Psoas muscle (tissue), 8 donors: ENCODE data around the gene MXI1. TPM values are rescaled to one million over a fixed set of nuclear protein-coding genes. Genes with fewer than 3 reads are reported as not detected.
A peak's percentile ranks its signal among the peaks of the same experiment; 100 is the strongest.

Experiments
- ATAC-seq, 4 donors: fragments of 200-7000 bp; cut with Tn5 transposase; one replicate each; pipeline ENCODE4 v1.9.1; 2020; ENCODE audit warnings: moderate library complexity in 3 of 4, mild to moderate bottlenecking in 2 of 4
- DNase-seq, 2 donors: peaks; one replicate each; pipeline ENCODE4 v3.0.0-alpha.2; 2020
- H3K27ac ChIP-seq: fragments of 200-600 bp; one replicate; pipeline ENCODE4 v1.8.0; 2022
- H3K27me3 ChIP-seq, 3 donors: fragments of 200-600 bp in 1 of 3; one replicate each; pipeline versions ENCODE4 v1.6.1 to v1.8.0; 2013 to 2022; ENCODE audit warnings: low read length in 2 of 3, mild to moderate bottlenecking in 2 of 3, moderate library complexity in 1 of 3; ENCODE audit not compliant: insufficient read depth in 3 of 3
- H3K36me3 ChIP-seq, 2 donors: fragments of 200-600 bp in 1 of 2; one replicate each; pipeline versions ENCODE4 v1.6.1 to v1.8.0; 2013 to 2022; ENCODE audit warnings: low read depth in 1 of 2, mild to moderate bottlenecking in 1 of 2, moderate library complexity in 1 of 2; ENCODE audit not compliant: insufficient read depth in 1 of 2
- H3K4me1 ChIP-seq: fragments of 200-600 bp; one replicate; pipeline ENCODE4 v1.8.0; 2022
- H3K4me3 ChIP-seq: fragments of 200-600 bp; one replicate; pipeline ENCODE4 v1.8.0; 2022; ENCODE audit warnings: mild to moderate bottlenecking
- H3K9me3 ChIP-seq: fragments of 200-600 bp; one replicate; pipeline ENCODE4 v1.8.0; 2022
- WGBS, 3 donors: extraction: QIAGEN DNeasy Blood & Tissue Kit; methylation state at CpG; one replicate each; pipeline versions ENCODE4 v1.1.6 to v1.1.7; 2013; 5-methylcytosine and 5-hydroxymethylcytosine counted together
- intact Hi-C, 2 donors: fragments of 100-400 bp; cut with DNase I; formaldehyde crosslinking; loops; one replicate each; pipeline versions ENCODE4 v1.11.0 to v1.14.2; 2022
- polyA plus RNA-seq, 3 donors: library from polyadenylated mRNA; stranded (reverse); fragments of 200-250 nt; gene quantifications; one replicate each; pipeline ENCODE4 v1.2.3, GENCODE V29; 2013
- total RNA-seq, 4 donors: library from RNA; stranded (reverse); fragmentation: NEBNext Ultra II Directional in 2 of 4; extraction: Animal tissue kit (Norgen Biotek cat#: 25700) in 2 of 4; gene quantifications; one replicate each; pipeline versions ENCODE4 v1.2.1 to v1.2.4, GENCODE V29; 2021 to 2023
- TF ChIP-seq, protein P1 (sequence below): fragments of 200-600 bp; IDR thresholded peaks from one replicate; pipeline ENCODE4 v1.8.0; 2022; ENCODE audit warnings: antibody characterized with exemption
- donor health status: healthy with polysubstance abuse.
- donor health status: DM: no; HTN: no; CAD: no; lungs with moderate emphysema.
- donor health status: Bipolar disorder and iron deficiency.
- donor health status: healthy.
- donor health status: DM: yes; HTN: yes; CAD: no.
- donor health status: DM: no; HTN: no; CAD: no.
- donor health status: DM: no; HTN: no; CAD: no.
- donor health status: DM: yes; HTN: yes; CAD: no.

The MXI1 gene
- total and polyA plus RNA-seq, 7 donors = 5.5 to 50.3 (median 33.3) TPM

- intact Hi-C loops = loop anchor here (5.0 to 10.0 kb wide), 4 partner anchors 68 to 355 kb away; partner anchors contain the start of gene SMC3 (in 1 of the 2)
- H3K27ac ChIP-seq = peak overlapping the region; percentile 98
- WGBS, 3 donors = 0% methylated on average over 24 of the region's 24 CpGs
- TF ChIP-seq, protein P1, sequence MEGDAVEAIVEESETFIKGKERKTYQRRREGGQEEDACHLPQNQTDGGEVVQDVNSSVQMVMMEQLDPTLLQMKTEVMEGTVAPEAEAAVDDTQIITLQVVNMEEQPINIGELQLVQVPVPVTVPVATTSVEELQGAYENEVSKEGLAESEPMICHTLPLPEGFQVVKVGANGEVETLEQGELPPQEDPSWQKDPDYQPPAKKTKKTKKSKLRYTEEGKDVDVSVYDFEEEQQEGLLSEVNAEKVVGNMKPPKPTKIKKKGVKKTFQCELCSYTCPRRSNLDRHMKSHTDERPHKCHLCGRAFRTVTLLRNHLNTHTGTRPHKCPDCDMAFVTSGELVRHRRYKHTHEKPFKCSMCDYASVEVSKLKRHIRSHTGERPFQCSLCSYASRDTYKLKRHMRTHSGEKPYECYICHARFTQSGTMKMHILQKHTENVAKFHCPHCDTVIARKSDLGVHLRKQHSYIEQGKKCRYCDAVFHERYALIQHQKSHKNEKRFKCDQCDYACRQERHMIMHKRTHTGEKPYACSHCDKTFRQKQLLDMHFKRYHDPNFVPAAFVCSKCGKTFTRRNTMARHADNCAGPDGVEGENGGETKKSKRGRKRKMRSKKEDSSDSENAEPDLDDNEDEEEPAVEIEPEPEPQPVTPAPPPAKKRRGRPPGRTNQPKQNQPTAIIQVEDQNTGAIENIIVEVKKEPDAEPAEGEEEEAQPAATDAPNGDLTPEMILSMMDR = no peak
- DNase-seq = peak; percentile 60 to 72
- H3K4me3 ChIP-seq = peak overlapping the region; percentile 94
- peaks cover 12% of the 10 kb centered on the region for H3K4me1 ChIP-seq
- H3K36me3 ChIP-seq = no peaks in the 10 kb centered on the region
- no peaks in the 10 kb centered on the region for H3K9me3 ChIP-seq
- peak in 3 of 4 donors; percentile 22 to 33 (median 26) for ATAC-seq
- no peaks in the 10 kb centered on the region for H3K27me3 ChIP-seq
Measured at GRCh38 chr10:110209454-110209925, 2.1 kb downstream of the MXI1 start.

DNA sequence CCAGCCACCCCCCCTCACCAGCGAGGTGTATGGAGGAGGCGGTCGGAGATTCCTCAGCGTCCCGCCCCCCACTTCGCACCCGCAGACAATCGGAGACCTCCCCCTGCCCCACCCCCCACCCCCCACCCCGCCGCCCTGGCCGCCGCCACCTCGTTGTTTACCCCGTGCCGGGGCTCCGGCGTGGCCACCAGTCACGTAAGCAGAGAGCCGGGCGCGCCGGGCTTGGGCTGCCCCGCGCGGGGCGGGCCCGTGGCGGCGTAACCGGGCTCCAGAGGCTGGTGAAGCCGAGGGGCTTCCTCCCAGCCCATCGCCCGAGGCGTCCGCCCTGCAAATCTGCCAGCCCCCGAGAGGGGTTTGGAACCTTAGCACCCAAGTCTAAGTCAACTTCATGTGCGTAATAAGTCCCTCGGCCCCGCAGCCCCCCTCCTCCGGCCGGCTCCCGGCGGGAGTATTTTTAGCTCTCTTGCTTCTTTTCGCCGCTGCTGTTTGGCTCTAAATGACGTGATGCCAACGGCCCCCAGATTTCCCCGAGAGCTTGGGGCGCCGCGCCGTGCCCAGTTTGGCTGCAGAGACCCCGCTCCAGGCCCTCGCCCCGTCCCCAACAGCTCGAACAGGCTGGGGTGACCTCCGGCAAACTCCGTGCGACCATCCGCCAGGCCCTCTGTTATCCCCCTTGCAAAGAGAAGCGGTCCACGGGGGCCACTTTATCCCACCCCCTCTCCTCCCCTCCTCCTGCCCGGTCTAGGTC, 2.7 kb downstream of the MXI1 start:
- Histone ChIP-seq H3K9me3 (no peaks in the 10 kb centered on the region), H3K36me3 (no peaks in the 10 kb centered on the region), H3K4me3 (peak overlapping the region; percentile 94), H3K4me1 (peaks cover 12% of the 10 kb centered on the region), H3K27ac (peak overlapping the region; percentile 98), H3K27me3 (no peaks in the 10 kb centered on the region)
- TF ChIP-seq, protein P1 = no peak
- DNase-seq (peak; percentile 48 to 75), ATAC-seq (peak; percentile 14 to 57 (median 44))
- intact Hi-C loops = loop anchor here (2.0 to 10.0 kb wide), 5 partner anchors 15 to 355 kb away; partner anchors contain the start of gene SMC3 (in 1 of the 2)
- 0% methylated on average over 55 to 63 of the region's 63 CpGs for WGBS, 3 donors

GRCh38 chr10:110210674-110211464, 3.5 kb downstream of the MXI1 start:
- peaks cover 18% of the 10 kb centered on the region for H3K4me1 ChIP-seq
- H3K4me3 ChIP-seq = peak overlapping the region; percentile 94
- intact Hi-C loops = loop anchor here in 1 of 2 donors (2.0 kb wide), 1 partner anchor 14 kb away; no protein-coding TSS in a partner anchor
- H3K27ac ChIP-seq = peak overlapping the region; percentile 98
- no peaks in the 10 kb centered on the region for H3K36me3 ChIP-seq
- no peaks in the 10 kb centered on the region for H3K27me3 ChIP-seq
- DNase-seq = peak; percentile 94 to 99
- no peaks in the 10 kb centered on the region for H3K9me3 ChIP-seq
- ATAC-seq = peak; percentile 91 to 93 (median 92)
- 0 to 1% (median 0%) methylated on average over 58 to 61 of the region's 61 CpGs for WGBS, 3 donors
- TF ChIP-seq, protein P1 = no peak

- 3 to 5% (median 4%) methylated on average over 10 of the region's 10 CpGs for WGBS, 3 donors
- Histone ChIP-seq H3K4me3 (peak overlapping the region; percentile 94), H3K4me1 (peaks cover 24% of the 10 kb centered on the region), H3K27me3 (no peaks in the 10 kb centered on the region), H3K9me3 (no peaks in the 10 kb centered on the region), H3K27ac (peak overlapping the region; percentile 98), H3K36me3 (no peaks in the 10 kb centered on the region)
- intact Hi-C loops = loop anchor here in 1 of 2 donors (2.0 kb wide), 1 partner anchor 13 kb away; no protein-coding TSS in a partner anchor
- DNase-seq (no peak), ATAC-seq (peak in 1 of 4 donors; percentile 2)
- TF ChIP-seq, protein P1 = no peak
Measured at GRCh38 chr10:110211465-110211843, 4.0 kb downstream of the MXI1 start.
